Activated naive CD4-positive, alpha-beta T cell (primary cell): Measurements from ENCODE around the gene FBXO34.
"Not testable (repeated sequence)": the region's sequence is repeated elsewhere in the genome, so short reads cannot be mapped to it uniquely, and the experiment has no call there.

Experiments used
- DNase-seq, 4 experiments: peaks; one replicate each; lab custom pipeline; 2025; lab: John Stamatoyannopoulos, UW

Gene FBXO34

GRCh38 chr14:55382483-55382882 lies 111.3 kb downstream of the FBXO34 start:
- no peak for DNase-seq

DNA sequence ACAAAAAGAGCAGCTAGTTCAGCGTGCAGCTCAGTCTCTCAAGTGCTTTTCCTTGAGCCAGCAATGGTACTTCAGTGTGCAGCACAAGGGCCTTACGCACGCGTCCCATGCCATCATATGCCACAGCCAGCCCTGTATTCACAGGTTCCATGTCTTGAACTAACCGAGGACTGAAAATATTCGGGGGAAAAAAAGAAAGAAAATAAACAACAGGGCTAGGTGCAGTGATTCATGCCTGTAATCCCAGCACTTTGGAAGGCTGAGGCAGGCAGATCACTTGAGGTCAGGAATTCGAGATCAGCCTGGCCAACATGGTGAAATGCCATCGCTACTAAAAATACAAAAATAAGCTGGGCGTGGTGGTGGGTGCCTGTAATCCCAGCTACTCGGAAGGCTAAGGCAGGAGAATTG lies 111.8 kb downstream of the FBXO34 start:
- DNase-seq: not testable (repeated sequence)

DNA sequence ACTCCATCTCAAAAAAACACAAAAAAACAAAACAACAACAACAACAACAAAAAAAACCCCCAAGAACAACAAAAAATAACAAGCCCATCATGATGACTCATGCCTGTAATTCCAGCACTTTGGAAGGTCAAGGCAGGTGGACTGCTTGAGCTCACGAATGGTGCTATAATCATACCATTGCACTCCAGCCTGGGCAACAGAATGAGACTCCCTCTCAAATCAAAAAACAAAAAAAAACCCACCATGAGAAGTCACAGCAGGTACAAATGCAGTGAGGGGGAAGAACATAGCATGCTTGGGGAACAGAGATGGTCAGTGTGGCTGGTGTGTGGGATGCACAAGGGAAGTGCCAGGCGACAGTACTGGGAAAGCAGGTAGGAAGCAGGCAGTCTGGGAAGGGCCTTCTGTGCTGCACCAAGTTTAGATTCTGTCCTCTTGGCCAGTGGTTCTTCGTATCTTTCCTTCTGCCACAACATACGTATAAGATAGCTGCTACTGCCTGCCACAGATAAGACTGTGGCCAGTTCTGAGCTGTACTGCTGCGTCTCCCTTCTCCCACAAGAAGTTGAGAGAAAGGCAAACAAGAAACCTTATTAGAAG lies 112.4 kb downstream of the FBXO34 start:
- no peak for DNase-seq

GRCh38 chr14:55384536-55384935 lies 113.3 kb downstream of the FBXO34 start:
- no peak for DNase-seq

DNA sequence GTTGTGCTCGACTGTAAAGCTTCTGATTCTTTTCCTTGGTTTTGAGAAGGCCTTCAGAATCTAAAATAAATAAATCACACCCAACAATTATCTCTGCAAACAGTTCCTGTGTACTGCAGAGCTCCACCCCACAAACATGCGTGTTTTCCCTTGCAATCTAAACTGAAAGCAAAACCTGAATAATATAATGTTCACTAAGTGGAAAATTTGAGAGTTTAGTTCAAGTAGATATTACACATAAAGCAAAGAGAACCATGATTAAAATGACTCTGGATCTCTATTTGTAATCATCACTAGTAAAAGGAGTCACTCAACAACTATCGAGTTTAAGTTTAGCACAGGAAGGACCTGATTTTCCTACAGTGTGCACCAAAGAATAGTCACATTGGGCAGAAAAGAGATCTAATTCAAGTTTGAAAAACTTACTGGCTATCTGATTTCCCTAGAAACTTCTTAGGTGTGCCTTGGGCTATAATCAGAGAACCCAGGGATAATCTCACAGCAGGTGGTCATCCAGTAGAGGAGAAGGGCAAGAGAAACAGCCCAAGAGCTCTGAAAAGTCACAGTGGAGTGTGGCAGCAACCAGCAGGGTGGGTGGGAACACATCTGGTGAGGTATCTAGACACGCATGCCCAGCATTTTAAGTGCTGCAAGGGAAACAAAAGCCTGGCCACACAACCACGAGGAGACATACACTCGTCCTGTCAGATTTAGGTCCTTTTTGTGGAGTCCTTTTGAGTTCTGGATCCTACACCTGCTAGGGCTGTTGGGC lies 115.0 kb downstream of the FBXO34 start:
- DNase-seq: no peak

DNA sequence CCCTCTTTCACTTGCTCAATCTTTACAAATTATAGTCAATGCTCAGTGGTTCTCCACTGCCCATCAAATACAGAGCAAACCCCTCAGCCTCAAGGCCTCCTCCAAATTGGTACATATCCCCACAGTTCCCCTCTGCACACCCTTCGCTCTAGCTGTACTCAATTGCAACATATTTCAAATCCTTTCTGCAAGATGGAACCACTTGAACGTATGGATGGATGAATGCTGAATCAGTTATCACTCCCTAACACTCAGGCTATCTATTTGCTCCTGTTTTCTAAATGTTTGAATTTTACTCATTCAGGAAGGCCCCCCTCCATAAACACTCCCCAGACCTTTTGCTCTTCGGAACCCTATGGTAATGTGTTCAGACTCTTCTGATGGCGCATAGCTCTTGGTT lies 115.9 kb downstream of the FBXO34 start:
- DNase-seq: no peak

GRCh38 chr14:55388160-55388559 lies 116.9 kb downstream of the FBXO34 start:
- no peak for DNase-seq

DNA sequence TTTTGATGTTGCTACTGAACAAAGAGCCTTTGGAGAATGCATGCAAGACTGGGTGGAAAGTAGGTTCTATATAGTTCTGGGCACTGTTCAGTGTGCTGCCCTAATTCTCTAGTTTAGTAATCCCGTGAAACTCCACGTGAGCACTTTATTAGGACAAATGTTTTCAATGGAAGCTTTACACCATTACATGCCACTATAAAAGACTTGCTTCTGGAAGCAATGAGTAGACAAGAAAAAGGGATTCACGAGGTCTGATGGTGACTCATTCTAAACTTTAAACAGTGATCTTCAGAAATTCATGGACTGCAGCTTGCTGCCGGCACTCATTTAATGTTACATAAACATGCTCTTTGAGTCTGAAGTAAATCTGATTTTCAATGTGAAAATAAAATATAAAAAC lies 118.1 kb downstream of the FBXO34 start:
- DNase-seq: no peak

- no peak for DNase-seq
Observed at GRCh38 chr14:55398679-55399078, 127.5 kb downstream of the FBXO34 start.

DNA sequence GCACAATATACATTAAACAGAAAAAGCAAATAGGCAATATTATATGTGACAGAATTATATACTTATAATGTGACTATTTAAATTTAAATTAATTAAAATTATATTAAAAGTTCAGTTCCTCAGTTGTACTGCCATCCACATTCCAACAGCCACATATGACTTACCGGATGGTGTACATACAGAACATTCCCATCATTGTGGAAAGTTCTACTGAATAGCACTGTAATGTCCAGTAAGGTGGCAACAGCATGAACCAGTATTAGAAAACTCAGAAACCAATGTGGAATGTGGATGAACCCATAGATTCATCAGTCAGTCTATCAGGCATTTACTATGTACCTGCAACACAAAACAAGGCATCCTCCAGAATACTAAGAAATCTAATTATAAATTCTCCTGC lies 128.0 kb downstream of the FBXO34 start:
- DNase-seq: no peak

DNA sequence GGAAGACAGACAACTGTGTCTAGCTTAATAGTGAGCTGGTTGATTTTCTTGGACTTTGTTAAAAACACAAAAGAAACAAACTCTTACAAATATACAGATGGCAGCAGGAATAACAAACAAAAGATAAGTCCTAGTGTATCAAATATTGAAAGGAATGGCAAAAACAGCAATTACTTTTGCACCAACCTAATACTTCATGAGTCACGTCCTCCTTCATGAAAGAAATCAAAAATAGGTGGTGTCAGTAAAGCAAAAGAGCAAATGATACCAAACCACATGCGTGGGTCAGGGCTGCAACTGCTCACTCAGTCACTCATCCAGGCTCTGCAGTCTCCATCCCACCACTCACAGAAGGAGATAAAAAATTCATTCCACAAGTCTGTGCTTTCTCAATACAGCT lies 128.6 kb downstream of the FBXO34 start:
- no peak for DNase-seq

- DNase-seq: no peak
Observed at GRCh38 chr14:55401751-55402150, 130.5 kb downstream of the FBXO34 start.
